NCI-H510A (cell line): Measurements from ENCODE around the gene DLGAP3.

Source experiments
- DNase-seq: peaks from one replicate; lab custom pipeline; 2025; lab: John Stamatoyannopoulos, UW

The DLGAP3 gene

GRCh38 chr1:34928699-34929496, 552 bp downstream of the DLGAP3 start:
- peak; percentile 83 for DNase-seq

GRCh38 chr1:34928066-34928696, 1.3 kb downstream of the DLGAP3 start:
- DNase-seq: peak; percentile 40

DNA sequence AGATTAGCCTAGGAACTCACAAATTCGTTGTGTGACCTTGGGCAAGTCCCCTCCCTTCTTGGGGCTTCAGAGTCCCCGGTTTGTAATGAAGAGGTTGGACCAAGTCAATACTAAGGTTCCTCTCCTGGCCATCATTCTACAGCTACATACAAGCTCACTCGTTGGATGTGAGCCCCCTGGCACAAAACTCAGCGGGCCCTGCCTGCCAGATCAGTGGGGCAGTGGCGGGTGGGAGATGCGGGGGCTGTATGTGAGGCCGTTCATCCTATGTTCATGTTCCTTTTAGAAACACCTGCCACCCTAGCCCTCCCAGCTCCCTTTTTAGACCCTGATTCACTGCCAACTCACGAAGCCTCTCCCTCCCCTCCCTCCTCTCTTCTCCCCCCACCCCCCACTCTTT, 2.1 kb downstream of the DLGAP3 start:
- DNase-seq: no peak

DNA sequence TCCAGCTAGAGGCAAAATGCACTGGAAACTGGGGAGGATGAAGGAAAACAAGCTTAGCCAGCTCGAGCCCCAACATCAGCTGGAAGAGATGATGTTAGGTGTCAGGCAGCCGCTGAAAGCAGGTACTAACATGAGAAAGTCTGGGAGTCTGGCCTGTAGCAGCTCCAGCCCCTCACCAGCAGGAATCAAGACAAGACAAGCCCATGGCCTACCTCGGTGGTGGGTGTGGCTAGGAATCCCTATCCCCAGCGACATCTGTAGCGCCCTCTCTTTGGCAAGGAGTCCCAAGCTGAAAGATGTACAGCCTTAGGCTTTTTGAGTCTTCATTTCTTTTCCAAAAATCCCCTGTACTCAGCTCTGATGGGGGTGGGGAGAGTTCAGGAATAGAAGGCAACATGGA, 2.6 kb downstream of the DLGAP3 start:
- no peak for DNase-seq

DNA sequence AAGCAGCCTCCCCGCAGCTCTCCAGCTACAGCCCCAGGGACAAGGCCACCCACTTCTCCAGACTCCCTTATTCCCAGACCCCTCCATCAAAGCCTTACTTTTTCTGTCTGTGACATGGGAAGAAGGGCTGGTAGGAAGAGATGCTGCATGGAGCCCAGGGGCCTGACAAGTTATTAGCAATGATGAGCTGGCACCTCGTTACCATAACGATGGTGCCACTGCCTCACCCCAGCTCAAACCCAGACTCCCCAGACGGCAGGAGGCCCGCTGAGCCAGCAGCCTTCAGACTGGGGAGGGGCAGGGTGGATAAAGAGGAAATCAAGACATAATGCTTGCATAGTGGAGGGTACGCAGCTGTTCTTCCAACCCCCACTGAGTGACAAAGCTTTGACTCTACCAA, 3.3 kb downstream of the DLGAP3 start:
- DNase-seq: no peak

DNA sequence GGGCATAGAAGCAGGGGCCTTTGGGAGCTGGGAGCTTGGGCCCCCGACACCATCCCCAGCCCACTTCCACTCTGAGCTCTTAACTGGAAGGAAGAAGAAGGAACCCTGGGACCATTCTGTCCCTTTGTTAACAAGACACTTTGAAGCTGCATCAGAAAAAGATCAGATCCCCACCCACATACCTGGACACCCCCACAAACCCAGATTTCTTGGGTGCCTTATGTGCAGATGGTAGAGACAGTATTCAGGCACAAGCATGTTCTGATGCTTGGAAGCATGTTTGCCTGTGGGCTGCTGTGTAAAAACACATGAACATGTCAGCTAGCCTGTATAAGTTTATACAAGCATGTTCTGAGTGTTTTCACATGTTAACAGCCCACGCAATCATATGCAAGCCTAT, 3.7 kb downstream of the DLGAP3 start:
- no peak for DNase-seq

DNA sequence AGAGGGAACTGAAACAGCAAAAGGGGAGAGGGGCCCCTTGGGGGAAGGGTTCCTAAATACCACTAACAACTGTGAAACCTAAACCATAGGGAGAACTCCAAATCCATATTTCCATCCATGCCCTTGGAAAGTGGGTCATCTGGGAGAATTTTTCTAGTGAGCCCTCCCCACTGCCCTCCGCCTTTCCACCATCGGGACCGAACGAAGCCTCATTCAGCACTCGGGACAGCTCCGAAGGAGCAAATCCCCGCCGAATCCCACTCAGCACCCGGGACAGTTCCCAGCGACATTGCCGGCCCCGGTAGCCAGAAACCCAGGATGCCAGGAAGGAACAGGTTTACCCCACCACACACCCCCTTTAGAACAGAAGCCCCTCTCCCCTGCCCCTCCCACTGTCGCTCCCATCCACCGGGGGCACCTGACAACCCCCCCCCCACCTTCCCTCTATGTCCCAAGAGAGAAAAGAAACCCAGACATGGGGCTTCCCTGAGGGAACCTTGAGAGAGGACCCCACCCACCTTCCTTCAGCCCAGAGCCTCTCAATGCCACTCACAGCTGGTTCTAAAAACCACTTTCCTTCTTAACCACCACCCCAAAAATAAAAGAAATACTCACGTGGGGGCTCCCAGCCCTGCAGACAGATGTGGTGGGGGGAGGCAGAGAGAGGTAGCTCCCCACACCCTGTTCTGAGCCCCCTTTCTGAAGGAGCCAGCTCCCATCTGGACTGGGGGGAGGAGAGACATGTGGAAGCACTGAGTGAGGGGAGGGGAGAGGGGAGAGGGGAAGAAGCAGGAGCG, 4.5 kb downstream of the DLGAP3 start:
- no peak for DNase-seq

DNA sequence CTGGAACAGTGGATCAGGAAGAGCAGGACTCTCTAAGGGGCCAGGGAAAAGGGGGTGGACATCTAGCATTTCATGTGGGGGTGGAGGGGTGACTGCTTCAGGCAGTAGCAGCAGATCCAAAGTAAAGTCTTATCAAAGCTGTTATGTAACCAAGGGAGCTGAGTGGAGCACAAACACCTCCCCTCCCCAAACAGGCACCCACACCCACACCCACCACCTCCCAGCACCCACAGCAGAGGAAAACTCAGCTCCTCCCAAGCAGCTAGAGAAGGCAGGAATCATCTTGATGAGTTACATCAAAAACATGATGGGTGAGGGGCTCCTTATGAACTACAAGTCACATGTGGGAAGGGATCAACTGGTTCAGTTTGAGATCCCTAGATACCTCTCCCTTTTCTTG, 6.0 kb downstream of the DLGAP3 start:
- DNase-seq: no peak

DNA sequence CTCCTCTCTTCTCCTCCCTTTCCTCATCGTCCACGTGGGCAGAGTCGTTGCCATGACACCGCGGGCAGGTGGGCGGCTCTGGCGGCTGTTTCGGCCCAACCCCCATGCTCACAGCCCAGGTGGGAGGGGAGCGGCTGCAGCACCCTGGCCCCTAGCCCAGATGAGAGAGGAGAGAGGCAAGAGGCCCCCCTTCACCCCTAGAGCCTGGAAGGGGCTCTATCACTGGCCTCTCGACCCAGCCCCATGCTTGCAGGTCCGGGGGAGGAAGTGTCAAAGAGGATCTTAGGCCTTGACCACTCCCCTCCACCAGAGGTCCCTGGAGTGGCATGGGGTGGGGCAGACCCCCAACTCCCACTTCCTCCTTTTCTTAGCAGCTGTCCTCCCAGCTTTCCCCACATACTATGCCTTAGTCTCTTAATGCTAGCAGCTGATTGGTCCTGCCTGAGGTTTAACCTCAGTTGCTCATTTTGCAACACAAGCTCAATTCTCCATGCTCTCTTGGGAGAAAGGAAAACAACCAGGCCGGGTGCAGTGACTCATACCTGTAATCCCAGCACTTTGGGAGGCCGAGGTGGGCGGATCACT, 10.4 kb downstream of the DLGAP3 start:
- DNase-seq: peak; percentile 26

GRCh38 chr1:34918386-34918976, 11.0 kb downstream of the DLGAP3 start:
- DNase-seq: no peak

- DNase-seq: no peak
These were observed 12.4 kb downstream of the DLGAP3 start for GRCh38 chr1:34917017-34917416.

DNA sequence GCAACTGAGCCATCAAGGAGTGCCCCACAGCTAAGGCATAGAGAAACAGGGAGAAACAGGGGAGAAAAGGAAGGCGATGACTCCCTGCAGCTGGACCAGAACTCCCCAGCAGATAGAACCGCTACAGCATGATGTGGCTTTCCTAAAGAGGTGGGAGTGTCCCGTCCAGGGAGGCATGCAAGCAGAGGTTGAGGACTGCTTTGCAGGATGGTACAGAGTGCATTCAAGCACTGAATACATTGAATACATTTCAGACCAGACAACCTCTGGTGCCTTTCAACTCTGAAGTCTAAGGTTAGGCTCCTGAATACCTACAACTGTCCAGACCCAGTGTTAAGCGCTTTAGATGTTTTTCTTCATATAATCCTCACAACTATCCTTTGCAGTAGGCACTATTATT, 13.3 kb downstream of the DLGAP3 start:
- DNase-seq: no peak

- no peak for DNase-seq
These were observed 13.9 kb downstream of the DLGAP3 start for GRCh38 chr1:34915521-34915920.

DNA sequence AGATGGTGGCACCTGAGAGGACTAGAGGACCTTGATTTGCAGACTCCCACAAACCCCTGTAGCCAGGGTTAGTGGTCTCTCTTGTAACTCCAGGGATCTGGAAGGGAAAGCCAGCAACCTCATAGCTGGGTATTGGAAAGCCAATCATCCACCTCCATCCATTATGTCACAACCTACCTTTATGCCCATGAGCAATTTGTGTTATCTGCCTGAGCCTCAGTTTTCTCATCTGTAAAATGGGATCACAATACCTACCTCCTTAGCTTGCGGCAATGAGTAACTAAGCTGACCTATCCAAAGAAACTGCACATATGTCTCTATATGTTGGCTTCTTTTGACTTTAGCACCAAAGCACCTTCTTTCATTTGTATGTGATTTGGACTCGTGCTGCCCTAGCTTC, 14.5 kb downstream of the DLGAP3 start:
- DNase-seq: no peak

- DNase-seq: no peak
These were observed 18.0 kb downstream of the DLGAP3 start for GRCh38 chr1:34911465-34911864.

DNA sequence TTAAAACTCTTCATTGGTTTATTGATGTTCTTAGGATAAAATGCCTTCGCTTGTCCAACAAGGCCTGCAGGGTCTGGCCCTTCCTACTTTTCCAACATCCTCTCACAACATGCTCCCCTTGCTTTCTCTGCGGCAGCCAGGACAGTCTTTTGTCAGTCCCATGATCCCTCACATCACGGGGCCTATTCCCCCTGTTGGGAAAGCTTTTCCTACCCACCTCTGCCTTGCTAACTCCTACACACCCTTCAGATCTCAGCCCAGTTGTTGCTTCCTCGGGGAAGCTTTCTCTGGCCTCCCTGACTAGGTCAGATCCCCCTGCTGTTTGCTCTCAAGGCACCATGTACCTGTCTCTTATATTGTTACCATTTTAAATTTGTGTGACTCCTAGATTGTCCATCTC, 19.0 kb downstream of the DLGAP3 start:
- no peak for DNase-seq

- no peak for DNase-seq
These were observed 21.1 kb downstream of the DLGAP3 start for GRCh38 chr1:34908369-34908768.

DNA sequence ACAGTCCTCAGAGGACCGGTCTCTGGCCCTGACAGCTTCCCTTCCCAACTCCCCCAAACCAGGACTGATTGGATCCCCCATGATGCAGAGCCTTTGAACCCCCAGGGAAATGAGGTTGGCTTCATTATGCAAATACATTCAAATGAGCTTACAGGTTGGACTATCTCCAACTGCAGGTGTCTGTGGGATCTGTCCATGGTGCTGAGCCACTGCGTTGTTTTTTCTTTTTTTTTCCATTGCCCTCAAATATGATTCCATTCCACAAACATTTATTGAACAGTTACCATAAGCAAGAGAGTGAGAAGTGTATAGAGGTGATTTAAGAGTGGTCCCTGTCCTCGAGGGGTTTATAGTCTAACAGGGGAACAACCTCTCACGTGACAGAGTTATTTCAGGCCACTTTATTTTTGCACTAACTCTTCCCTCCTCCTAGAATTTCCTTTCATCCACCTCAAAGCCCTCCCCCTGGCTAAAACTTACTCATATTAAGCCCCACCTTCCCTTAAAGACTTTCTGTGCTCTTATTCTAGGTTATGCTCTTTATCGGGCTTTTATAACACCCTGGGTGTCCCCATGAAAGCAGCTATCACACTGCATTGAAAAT, 21.9 kb downstream of the DLGAP3 start:
- no peak for DNase-seq

DNA sequence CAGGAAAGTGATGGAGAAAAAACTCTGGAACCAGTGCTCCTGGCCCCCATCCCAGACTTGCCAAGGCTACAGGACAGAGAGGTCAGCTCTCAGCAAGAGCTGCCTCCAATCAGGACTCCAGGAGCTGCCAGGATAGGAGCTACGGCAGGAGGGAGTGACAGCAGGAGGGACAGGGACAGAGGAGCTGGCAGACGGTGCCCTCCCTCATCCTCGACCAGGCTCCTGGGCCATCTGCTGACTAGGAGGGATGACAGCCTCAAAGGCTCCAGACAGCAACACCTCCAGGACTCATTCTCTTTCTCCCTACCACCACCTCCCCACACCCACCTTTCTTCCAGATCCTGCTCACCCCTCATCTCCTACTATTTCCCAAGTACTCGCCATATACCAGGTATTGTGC, 22.7 kb downstream of the DLGAP3 start:
- no peak for DNase-seq

GRCh38 chr1:34906222-34906621, 23.2 kb downstream of the DLGAP3 start:
- DNase-seq: no peak

- no peak for DNase-seq
These were observed 24.4 kb downstream of the DLGAP3 start for GRCh38 chr1:34905098-34905459.
